GM18909 (cell line): Measurements from ENCODE around the gene ZFYVE21.
A peak's percentile ranks its signal among the peaks of the same experiment; 100 is the strongest.

Experiments
- ATAC-seq: cut with Tn5 transposase; IDR thresholded peaks from one replicate; pipeline ENCODE4 v1.9.1; 2021; ENCODE audit warnings: mild to moderate bottlenecking; ENCODE audit not compliant: unreplicated experiment, poor library complexity

Gene ZFYVE21

DNA sequence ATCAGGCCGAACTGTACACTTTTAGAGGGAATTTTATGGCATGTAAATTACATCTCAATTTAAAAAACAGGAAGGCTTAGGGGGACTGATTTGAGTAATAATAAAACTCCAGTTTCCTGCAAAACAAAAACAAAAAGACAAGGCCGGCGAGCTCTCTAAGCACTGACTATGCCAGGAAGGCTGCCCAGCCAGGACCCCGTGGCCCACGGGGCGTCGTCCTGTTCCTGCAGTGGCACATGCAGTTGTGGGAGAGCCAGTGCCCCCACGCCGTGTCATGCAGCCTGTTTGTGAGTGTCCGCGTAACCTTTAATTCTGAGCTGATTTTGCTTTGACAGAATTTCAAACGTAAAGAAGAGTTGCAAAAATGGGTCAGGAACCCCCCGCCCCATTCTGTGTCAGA is 10.9 kb upstream of the ZFYVE21 start:
- ATAC-seq = no peak

DNA sequence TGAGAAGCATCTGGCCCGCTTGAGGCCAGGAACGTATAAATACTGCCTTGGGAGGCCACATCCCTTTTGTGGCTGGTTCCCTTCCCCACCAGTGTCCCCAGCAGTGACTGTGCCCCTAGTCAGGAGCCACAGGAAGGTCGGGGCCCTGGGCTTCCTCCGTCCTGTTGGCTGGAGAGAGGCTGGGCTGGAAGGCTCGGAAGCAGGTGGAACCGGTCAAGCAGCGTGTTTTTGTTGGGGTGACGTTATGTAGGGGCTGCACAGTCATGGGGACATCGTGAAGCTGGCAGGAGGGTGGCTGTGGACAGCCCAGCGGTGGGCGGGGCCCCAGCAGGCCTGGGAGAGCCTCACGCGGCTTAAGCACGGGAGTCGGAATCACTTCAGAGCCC is 10.5 kb upstream of the ZFYVE21 start:
- ATAC-seq = no peak

DNA sequence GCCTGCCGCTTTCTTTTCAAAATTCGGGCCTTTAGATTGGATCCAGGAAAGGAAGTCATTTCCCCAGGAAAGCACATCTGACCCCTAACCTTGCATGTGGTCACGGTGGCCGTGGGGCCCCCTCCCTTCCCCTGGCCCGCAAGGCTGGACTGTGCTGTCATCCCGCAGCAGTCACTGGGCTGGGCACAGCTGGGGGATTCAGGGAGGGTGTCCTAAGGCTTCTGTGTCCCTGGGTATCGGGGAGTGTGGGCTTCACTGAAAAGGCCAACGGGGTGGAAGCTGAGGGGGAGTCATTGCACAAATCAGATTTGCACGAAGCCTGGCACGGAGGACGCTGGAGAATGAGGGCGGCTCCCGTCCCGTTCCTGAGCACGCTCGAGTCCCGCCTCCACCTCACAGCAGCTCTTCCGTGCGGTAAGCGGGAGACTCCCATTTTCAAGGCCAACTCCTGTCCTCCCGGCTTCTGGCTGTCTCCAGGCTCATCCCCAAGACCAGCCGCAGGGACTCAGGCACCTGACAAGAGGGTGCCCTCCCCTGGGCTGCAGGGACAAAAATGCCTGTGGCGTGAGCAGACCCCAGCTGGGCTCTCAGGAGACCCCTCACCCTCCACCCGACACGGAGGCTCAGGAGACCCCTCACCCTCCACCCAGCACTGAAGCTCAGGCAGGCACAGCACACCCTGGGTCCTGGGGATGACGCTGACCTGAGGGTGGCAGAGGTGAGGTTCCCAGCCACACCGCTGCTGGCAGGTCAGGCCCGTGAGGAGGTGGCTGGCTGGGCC is 9.9 kb upstream of the ZFYVE21 start:
- ATAC-seq = no peak

DNA sequence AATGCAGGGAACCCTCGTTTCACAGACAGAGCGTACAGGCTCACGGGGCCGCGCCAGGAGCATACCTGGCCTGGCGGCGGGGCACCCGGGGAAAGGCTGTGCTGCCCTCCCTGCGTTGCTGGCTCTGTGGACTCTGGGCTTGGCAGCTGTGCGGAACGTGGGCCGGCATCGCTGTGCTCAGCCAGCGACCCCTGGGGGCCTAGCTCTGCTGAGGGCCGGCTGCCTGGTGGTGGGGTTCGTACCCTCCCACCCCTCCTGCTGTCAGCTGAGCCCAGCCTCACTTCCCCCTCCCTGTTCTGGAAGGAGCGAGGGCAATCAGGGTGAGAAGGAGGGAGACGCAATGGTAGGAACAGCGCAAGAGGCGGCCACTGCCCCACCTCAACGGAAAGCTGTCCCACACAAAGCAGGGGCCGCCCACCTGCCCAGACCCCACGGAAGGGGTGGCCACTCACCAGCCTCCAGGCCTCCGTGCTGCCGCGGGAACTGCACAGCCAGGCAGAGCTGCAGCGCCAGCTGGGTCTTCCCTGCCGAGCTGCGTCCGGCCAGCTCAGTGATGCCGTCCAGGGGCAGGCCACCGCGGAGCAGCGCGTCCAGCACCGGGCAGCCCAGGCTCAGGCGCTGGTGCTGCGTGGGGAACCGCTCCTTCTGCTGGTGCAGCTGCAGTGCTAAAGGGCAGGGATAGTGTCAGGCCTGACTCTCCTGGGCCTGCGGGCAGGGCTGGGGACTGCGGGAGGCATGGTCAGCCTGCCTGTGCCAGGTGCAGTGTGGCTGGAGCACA is 8.9 kb upstream of the ZFYVE21 start:
- no peak for ATAC-seq

- ATAC-seq = no peak
These were observed 8.0 kb upstream of the ZFYVE21 start for GRCh38 chr14:103707329-103708263.

DNA sequence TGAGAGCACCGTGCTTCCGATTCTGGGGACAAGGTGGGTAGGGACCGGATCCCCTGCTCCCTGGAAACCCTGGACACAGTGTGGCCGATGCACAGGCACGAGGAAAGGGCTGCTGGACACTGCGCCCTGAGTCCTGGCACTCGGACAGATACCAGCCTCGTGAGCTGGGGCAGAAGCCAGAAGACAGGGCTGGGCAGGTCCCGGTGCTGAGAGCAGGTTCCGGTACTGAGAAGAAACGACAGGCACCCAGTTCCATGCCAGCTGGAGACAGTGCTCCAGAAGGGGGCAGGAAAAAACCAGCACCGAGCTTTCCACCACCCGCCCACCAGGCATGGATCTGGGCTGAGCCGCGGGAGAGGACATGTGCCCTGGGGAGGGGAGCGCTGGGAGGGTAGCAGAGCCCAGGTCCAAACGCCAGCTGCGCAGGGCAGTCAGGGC is 6.8 kb upstream of the ZFYVE21 start:
- no peak for ATAC-seq

GRCh38 chr14:103709814-103710213 is 5.8 kb upstream of the ZFYVE21 start:
- no peak for ATAC-seq

DNA sequence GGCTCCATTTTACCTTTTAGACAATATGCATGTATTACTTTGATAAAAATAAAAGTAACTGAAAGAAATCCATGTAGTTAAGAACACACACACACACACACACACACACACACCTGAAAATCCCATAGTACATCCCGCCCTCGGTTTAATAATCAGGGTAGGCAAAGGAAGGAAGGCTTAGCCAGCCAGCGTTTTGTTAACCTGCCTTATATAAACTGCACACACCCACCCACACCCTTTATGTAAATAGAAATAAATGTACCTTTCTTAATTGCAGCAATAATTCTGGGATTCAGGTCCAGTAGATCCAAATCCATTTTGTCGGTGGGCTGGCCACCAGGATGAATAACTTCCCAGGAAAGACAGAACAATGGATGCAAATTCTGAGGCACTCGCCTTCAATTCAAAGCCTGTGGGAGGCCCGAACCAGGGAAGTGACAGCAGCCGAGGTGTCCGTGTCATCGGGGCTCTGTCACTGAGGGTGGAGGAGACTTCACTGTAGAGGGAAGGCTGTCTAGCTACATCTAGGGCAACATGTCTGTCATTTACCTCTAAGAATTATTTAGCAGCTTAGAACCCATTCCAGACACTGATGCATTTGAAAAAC is 4.7 kb upstream of the ZFYVE21 start:
- ATAC-seq = no peak

- no peak for ATAC-seq
These were observed 3.8 kb upstream of the ZFYVE21 start for GRCh38 chr14:103711516-103712431.

GRCh38 chr14:103712633-103713247 is 2.9 kb upstream of the ZFYVE21 start:
- no peak for ATAC-seq

- no peak for ATAC-seq
These were observed 2.1 kb upstream of the ZFYVE21 start for GRCh38 chr14:103713304-103714062.

- ATAC-seq = no peak
These were observed 1.4 kb upstream of the ZFYVE21 start for GRCh38 chr14:103714063-103714724.

DNA sequence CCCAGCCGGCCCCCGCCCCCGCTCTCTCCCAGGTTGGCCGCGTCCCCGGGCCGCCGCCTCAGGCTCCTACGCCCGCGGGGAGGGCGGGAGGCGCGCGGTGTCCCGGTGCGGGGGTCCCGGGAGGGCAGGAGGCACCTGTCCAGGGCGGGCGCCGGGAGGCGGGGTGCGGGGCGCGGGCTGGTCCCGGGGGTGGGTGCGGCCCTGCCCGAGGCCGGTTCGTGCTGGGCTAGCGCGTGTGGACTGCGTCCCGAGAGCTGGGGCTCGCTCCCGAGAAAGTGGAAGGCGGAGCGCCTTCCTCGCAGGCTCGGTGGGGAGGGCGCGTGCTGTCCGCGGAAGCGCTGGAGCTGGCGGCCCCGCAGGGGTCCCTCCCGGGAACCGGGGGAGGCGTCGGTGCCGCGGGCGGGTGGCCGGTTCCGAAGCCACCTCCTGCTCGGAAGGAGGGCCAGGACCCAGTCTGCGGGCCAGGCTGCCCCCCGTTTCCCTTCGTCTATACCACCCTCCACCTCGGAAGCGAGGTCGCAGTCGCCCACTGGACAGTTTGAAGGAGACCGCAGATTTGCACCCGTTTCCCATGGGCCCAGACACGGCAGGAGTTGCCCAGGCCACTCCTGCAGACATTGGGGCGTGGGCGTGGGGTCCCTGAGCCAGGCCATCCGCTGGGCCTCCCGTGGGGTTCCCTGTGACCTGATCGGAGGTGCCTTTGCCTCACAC is 636 bp downstream of the ZFYVE21 start:
- peak; percentile 6 for ATAC-seq

DNA sequence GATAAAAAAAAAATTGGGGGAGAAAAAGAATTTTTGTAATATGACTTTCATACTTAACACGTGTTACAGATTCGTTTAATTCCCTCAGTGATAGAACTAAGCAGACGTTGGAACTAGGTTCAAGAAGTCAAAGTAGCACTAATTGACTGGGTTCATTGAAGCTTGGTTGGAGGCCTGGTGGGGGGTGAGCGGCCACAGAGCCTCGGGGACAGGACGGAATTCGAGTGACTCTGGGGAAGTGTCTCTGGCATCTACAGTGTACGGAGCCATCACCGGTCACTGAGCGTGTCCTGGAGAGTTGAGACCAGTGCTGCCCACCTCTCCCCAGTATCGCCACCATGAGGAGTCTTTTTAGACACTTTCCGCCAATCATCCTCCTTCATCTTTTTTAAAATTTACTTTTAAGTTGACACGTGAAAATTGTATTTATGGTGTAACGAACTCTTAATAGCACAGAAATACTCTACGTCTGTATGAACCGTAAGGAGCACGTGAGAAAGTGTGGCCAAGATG is 1.3 kb downstream of the ZFYVE21 start:
- ATAC-seq = no peak

DNA sequence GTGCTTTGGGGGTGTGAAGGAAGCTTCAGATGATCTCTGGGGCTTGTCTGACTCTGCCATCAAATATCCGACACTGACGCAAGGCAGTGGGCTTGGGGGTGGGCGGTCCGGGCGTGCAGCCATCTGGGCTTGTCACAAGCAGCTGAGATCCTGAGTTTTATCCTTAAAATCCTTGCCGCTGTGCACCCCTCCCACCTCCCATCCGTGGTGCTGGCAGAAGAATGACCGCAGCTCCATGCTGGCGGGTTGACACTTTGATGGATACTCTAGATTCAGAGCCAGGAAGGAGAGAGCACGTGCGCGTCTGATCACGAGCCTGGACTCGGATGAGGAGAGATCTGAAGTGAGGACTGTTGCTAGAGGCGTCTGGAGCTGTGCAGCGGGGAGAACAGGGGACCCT is 3.0 kb downstream of the ZFYVE21 start:
- ATAC-seq = no peak

DNA sequence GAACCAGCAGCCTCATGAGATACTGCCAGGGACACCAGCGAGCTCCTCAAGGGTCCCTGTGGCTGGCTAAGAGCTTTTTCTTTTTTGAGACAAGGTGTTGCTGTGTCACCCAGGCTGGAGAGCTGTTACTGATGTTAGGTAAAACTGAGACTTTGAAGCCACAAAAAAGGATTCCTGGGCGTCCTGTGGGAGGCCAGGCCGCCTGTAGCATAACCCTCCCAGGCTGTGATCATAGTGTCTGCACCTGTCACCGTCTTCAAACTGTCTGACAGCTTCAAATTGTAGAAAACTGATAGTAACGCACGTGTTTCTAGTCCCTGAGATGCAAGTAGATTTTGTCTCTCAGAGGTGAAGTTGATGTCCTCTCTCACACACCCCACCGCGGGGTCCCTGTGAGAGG is 4.1 kb downstream of the ZFYVE21 start:
- ATAC-seq = no peak
